Measurements from ENCODE around the gene MAP1LC3C. TPM values are rescaled to one million over a fixed set of nuclear protein-coding genes. Genes with fewer than 3 reads are reported as not detected.

Gene MAP1LC3C
- total and polyA plus RNA-seq, 9 of the 15 experiments (the other 6 are each of a cell fraction or from before 2014, with no cell fraction given): not detected

DNA sequence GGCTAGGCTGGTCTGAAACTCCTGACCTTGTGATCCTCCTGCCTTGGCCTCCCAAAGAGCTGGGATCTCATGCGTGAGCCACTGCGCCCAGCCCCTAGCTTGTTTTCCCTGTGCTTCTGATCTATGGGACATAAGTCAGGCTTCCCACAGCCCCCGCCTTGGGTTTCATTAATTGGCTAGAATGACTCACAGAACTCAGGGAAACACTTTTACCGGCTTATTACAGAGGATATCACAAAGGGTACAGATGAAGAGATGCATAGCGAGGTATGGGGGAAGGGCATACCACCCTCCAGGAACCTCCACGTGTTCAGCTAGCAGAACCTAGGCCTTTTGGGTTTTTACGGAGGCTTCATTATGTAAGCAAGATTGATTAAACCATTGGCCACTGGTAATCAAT lies 1.5 kb upstream of the MAP1LC3C start:
- in situ Hi-C loops (cut with MboI) (loop anchor here (25.0 kb wide), 1 partner anchor 1263 kb away; no protein-coding TSS in a partner anchor), intact Hi-C loops (cut with micrococcal nuclease) (no loop called here)
- POLR2A ChIA-PET: interaction anchor here (0.6 to 1.1 kb wide), 4 partner anchors 12 to 515 kb away, joined by 3 to 4 read pairs (median 3); no protein-coding TSS in a partner anchor
- FAIRE-seq: no peak
- H4K20me1 ChIP-seq (replicated peaks; ENCODE audit: control insufficient read depth, insufficient read depth, low read length): no peaks in the 10 kb centered on the region
- H3K4me3 ChIP-seq: no peak overlapping the region
- H2AFZ ChIP-seq (ENCODE audit: low read depth, low read length): no peak overlapping the region
- no peak for DNase-seq (ENCODE audit: extremely low read depth in 1 of 4, low spot score in 3 of 4)
- H3K4me1 ChIP-seq (replicated peaks in 1 of 2; ENCODE audit: control insufficient read depth in 2 of 2, insufficient read depth in 2 of 2, low read length in 2 of 2): peaks cover 0 to 4% of the 10 kb centered on the region in 2 experiments; a peak in 1 of 5 replicates
- CTCF ChIA-PET (ENCODE audit: low intra/inter-chr PET ratio): no interaction called here
- H3K27me3 ChIP-seq (ENCODE audit: control insufficient read depth in 2 of 2, insufficient read depth in 2 of 2, low read length in 2 of 2): peaks cover 24 to 46% of the 10 kb centered on the region in 2 experiments
- H3K36me3 ChIP-seq (ENCODE audit: control insufficient read depth, insufficient read depth, low read length): no peaks in the 10 kb centered on the region
- H3K4me2 ChIP-seq (ENCODE audit: insufficient read depth, low read length): no peak overlapping the region
- 11% methylated on average over 7 of the region's 7 CpGs for WGBS (ENCODE audit: insufficient coverage, low coverage, missing lambda C conversion rate)
- no TSS peak for BruUV-seq (replicated peaks)
- H3K9ac ChIP-seq (ENCODE audit: insufficient read depth in 1 of 2, low read depth in 2 of 2, low read length in 2 of 2): no peak overlapping the region
- no peaks in the 10 kb centered on the region for H3K9me1 ChIP-seq (ENCODE audit: control insufficient read depth, insufficient read depth, low read length)
- ATAC-seq: no peak
- no peak overlapping the region for H3K27ac ChIP-seq (ENCODE audit: extremely low read depth, low read depth, low read length)
- H3K9me3 ChIP-seq (replicated peaks; ENCODE audit: control insufficient read depth, insufficient read depth, low read depth, low read length): no peaks in the 10 kb centered on the region; the same call in 1 of the 2 replicates
- H3K79me2 ChIP-seq (ENCODE audit: control insufficient read depth, insufficient read depth, low read length): no peaks in the 10 kb centered on the region
- TF ChIP-seq, protein P1, sequence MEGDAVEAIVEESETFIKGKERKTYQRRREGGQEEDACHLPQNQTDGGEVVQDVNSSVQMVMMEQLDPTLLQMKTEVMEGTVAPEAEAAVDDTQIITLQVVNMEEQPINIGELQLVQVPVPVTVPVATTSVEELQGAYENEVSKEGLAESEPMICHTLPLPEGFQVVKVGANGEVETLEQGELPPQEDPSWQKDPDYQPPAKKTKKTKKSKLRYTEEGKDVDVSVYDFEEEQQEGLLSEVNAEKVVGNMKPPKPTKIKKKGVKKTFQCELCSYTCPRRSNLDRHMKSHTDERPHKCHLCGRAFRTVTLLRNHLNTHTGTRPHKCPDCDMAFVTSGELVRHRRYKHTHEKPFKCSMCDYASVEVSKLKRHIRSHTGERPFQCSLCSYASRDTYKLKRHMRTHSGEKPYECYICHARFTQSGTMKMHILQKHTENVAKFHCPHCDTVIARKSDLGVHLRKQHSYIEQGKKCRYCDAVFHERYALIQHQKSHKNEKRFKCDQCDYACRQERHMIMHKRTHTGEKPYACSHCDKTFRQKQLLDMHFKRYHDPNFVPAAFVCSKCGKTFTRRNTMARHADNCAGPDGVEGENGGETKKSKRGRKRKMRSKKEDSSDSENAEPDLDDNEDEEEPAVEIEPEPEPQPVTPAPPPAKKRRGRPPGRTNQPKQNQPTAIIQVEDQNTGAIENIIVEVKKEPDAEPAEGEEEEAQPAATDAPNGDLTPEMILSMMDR (IDR thresholded peaks at IDR 0.05 in 2 of 3, conservative IDR thresholded peaks at IDR 0.05 in 1 of 3; ENCODE audit: insufficient read depth in 2 of 3, low read depth in 1 of 3, low read length in 3 of 3): no peak
- TF ChIP-seq RBM22 (IDR thresholded peaks at IDR 0.05; ENCODE audit: low read depth, low read length, poor library complexity, severe bottlenecking): no peak
- no peak for TF ChIP-seq CBX3 (IDR thresholded peaks at IDR 0.05; ENCODE audit: borderline replicate concordance in 1 of 2, low read length in 2 of 2)
- TF ChIP-seq SIX5 (IDR thresholded peaks at IDR 0.05; ENCODE audit: borderline replicate concordance in 1 of 2, insufficient read depth in 1 of 2, low read depth in 1 of 2, low read length in 2 of 2): no peak
- no peak for TF ChIP-seq FUS (optimal IDR thresholded peaks at IDR 0.05; ENCODE audit: low read depth, low read length)
- TF ChIP-seq, protein P2, sequence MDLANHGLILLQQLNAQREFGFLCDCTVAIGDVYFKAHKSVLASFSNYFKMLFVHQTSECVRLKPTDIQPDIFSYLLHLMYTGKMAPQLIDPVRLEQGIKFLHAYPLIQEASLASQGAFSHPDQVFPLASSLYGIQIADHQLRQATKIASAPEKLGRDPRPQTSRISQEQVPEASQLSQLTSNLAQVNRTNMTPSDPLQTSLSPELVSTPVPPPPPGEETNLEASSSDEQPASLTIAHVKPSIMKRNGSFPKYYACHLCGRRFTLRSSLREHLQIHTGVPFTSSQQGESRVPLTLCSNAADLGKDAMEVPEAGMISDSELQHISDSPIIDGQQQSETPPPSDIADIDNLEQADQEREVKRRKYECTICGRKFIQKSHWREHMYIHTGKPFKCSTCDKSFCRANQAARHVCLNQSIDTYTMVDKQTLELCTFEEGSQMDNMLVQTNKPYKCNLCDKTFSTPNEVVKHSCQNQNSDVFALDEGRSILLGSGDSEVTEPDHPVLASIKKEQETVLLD (IDR thresholded peaks at IDR 0.05): no peak
- no peak for TF ChIP-seq ZNF3 (CRISPR knock-in tag; IDR thresholded peaks at IDR 0.05)
- no peak for TF ChIP-seq YY1 (IDR thresholded peaks at IDR 0.05; ENCODE audit: borderline replicate concordance in 1 of 3, control insufficient read depth in 1 of 3, extremely low read depth in 1 of 3, insufficient read depth in 3 of 3, insufficient read length in 1 of 3, insufficient replicate concordance in 2 of 3, low read depth in 1 of 3, low read length in 2 of 3)
- TF ChIP-seq MTA3 (IDR thresholded peaks at IDR 0.05; ENCODE audit: borderline replicate concordance): no peak
- no peak for TF ChIP-seq ZNF644 (tag; IDR thresholded peaks at IDR 0.05; ENCODE audit: low read depth)
- TF ChIP-seq GTF2F1 (IDR thresholded peaks at IDR 0.05; ENCODE audit: low read depth, low read length): no peak
- TF ChIP-seq, protein P3, sequence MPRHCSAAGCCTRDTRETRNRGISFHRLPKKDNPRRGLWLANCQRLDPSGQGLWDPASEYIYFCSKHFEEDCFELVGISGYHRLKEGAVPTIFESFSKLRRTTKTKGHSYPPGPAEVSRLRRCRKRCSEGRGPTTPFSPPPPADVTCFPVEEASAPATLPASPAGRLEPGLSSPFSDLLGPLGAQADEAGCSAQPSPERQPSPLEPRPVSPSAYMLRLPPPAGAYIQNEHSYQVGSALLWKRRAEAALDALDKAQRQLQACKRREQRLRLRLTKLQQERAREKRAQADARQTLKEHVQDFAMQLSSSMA (CRISPR knock-in tag; IDR thresholded peaks at IDR 0.05): no peak
- TF ChIP-seq, protein P4, sequence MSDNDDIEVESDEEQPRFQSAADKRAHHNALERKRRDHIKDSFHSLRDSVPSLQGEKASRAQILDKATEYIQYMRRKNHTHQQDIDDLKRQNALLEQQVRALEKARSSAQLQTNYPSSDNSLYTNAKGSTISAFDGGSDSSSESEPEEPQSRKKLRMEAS (CRISPR knock-in tag; IDR thresholded peaks at IDR 0.05): no peak
- TF ChIP-seq, protein P5, sequence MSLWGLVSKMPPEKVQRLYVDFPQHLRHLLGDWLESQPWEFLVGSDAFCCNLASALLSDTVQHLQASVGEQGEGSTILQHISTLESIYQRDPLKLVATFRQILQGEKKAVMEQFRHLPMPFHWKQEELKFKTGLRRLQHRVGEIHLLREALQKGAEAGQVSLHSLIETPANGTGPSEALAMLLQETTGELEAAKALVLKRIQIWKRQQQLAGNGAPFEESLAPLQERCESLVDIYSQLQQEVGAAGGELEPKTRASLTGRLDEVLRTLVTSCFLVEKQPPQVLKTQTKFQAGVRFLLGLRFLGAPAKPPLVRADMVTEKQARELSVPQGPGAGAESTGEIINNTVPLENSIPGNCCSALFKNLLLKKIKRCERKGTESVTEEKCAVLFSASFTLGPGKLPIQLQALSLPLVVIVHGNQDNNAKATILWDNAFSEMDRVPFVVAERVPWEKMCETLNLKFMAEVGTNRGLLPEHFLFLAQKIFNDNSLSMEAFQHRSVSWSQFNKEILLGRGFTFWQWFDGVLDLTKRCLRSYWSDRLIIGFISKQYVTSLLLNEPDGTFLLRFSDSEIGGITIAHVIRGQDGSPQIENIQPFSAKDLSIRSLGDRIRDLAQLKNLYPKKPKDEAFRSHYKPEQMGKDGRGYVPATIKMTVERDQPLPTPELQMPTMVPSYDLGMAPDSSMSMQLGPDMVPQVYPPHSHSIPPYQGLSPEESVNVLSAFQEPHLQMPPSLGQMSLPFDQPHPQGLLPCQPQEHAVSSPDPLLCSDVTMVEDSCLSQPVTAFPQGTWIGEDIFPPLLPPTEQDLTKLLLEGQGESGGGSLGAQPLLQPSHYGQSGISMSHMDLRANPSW (CRISPR knock-in tag; IDR thresholded peaks at IDR 0.05): no peak
